ENCODE data around the gene CHDH. TPM values are rescaled to one million over a fixed set of nuclear protein-coding genes. Genes with fewer than 3 reads are reported as not detected.

Gene CHDH
- total RNA-seq, 4 donors from 2014 or later = 36.5 to 114 (median 53.7) TPM

GRCh38 chr3:53812434-53812833 lies 33.8 kb downstream of the CHDH start:
- Histone ChIP-seq H3K27me3 (no peaks in the 10 kb centered on the region), H3K9me3 (no peaks in the 10 kb centered on the region), H3K36me3 (no peaks in the 10 kb centered on the region), H3K4me1 (peaks cover 0 to 2% (median under 1%) of the 10 kb centered on the region in 4 donors), H3K4me3 (no peak overlapping the region), H3K27ac (no peak overlapping the region)
- TF ChIP-seq CTCF (IDR thresholded peaks at IDR 0.05) (no peak), EP300 (IDR thresholded peaks at IDR 0.05; ENCODE audit: low read depth) (no peak), POLR2AphosphoS5 (IDR thresholded peaks at IDR 0.05) (no peak), POLR2A (IDR thresholded peaks at IDR 0.05) (no peak)
- 73 to 80% methylated on average over 2 to 4 of the region's 4 CpGs for WGBS, 2 donors (ENCODE audit: low coverage in 1 of 2)
- intact Hi-C loops (cut with DNase I; ENCODE audit: low total_unique reads) = loop anchor here (5.0 kb wide), 1 partner anchor 1865 kb away; no protein-coding TSS in a partner anchor
- DNase-seq = no peak
- in situ Hi-C loops (cut with MboI; ENCODE audit: low pct_ligation_motif_present in 1 of 4, low pct_unique_long_range_greater_than_20kb in 1 of 4, low sequenced_read_pairs in 3 of 4) = no loop called here

- Histone ChIP-seq H3K4me1 (peaks cover 0 to 12% (median 10%) of the 10 kb centered on the region in 4 donors), H3K4me3 (no peak overlapping the region), H3K36me3 (no peaks in the 10 kb centered on the region), H3K9me3 (no peaks in the 10 kb centered on the region), H3K27ac (no peak overlapping the region), H3K27me3 (no peaks in the 10 kb centered on the region)
- in situ Hi-C loops (cut with MboI; ENCODE audit: low pct_ligation_motif_present in 1 of 4, low pct_unique_long_range_greater_than_20kb in 1 of 4, low sequenced_read_pairs in 3 of 4) (no loop called here), intact Hi-C loops (cut with DNase I; ENCODE audit: low total_unique reads) (loop anchor here (5.0 kb wide), 1 partner anchor 1864 kb away; no protein-coding TSS in a partner anchor)
- no peak for DNase-seq
- TF ChIP-seq POLR2A (IDR thresholded peaks at IDR 0.05) (no peak), POLR2AphosphoS5 (IDR thresholded peaks at IDR 0.05) (no peak), EP300 (IDR thresholded peaks at IDR 0.05; ENCODE audit: low read depth) (no peak), CTCF (IDR thresholded peaks at IDR 0.05) (no peak)
- 88% methylated on average over 24 of the region's 24 CpGs; no CpG with 5 or more reads in 1 of the 2 donors for WGBS, 2 donors (ENCODE audit: low coverage in 1 of 2)
These were observed 34.9 kb downstream of the CHDH start for GRCh38 chr3:53811143-53811927.

DNA sequence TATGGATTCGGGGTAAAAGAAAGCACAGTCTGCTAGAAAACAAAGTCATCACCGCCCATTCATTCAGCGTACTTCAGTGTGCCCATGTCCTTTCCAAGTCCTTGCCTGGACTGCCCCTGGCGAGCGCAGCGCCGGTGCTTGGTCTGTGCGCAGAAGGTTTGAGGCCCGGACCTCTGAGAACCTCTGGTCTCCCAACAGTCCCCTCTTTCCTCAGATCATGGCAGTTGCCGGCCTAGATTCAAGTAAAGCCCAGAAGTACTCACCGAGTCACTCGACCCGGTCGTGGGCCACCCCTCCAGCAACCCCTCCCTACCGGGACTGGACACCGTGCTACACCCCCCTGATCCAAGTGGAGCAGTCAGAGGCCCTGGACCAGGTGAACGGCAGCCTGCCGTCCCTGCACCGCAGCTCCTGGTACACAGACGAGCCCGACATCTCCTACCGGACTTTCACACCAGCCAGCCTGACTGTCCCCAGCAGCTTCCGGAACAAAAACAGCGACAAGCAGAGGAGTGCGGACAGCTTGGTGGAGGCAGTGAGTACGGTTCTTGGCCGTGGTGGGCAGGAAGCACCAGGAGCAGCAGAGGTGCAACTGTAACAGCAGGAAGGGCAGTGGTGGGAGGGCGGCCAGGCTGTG lies 36.3 kb downstream of the CHDH start:
- no peaks in the 10 kb centered on the region for H3K36me3 ChIP-seq
- H3K27ac ChIP-seq = no peak overlapping the region
- H3K4me3 ChIP-seq = no peak overlapping the region
- WGBS, 2 donors (ENCODE audit: low coverage in 1 of 2) = 89 to 92% methylated on average over 7 to 28 of the region's 28 CpGs
- in situ Hi-C loops (cut with MboI; ENCODE audit: low pct_ligation_motif_present in 1 of 4, low pct_unique_long_range_greater_than_20kb in 1 of 4, low sequenced_read_pairs in 3 of 4) (no loop called here), intact Hi-C loops (cut with DNase I; ENCODE audit: low total_unique reads) (loop anchor here (5.0 kb wide), 1 partner anchor 1863 kb away; no protein-coding TSS in a partner anchor)
- H3K27me3 ChIP-seq = no peaks in the 10 kb centered on the region
- H3K4me1 ChIP-seq = peaks cover 0 to 14% (median 12%) of the 10 kb centered on the region in 4 donors
- no peak for DNase-seq
- no peaks in the 10 kb centered on the region for H3K9me3 ChIP-seq
- TF ChIP-seq POLR2A (IDR thresholded peaks at IDR 0.05) = no peak
- TF ChIP-seq EP300 (IDR thresholded peaks at IDR 0.05; ENCODE audit: low read depth) = no peak
- no peak for TF ChIP-seq CTCF (IDR thresholded peaks at IDR 0.05)
- TF ChIP-seq POLR2AphosphoS5 (IDR thresholded peaks at IDR 0.05) = no peak

- H3K27me3 ChIP-seq = no peaks in the 10 kb centered on the region
- intact Hi-C loops (cut with DNase I; ENCODE audit: low total_unique reads) (no loop called here), in situ Hi-C loops (cut with MboI; ENCODE audit: low pct_ligation_motif_present in 1 of 4, low pct_unique_long_range_greater_than_20kb in 1 of 4, low sequenced_read_pairs in 3 of 4) (no loop called here)
- WGBS, 2 donors (ENCODE audit: low coverage in 1 of 2) = 92 to 100% methylated on average over 1 to 12 of the region's 12 CpGs
- DNase-seq = no peak
- peaks cover 0 to 14% (median 12%) of the 10 kb centered on the region in 4 donors for H3K4me1 ChIP-seq
- H3K36me3 ChIP-seq = no peaks in the 10 kb centered on the region
- H3K9me3 ChIP-seq = no peaks in the 10 kb centered on the region
- H3K4me3 ChIP-seq = no peak overlapping the region
- H3K27ac ChIP-seq = no peak overlapping the region
- TF ChIP-seq POLR2A (IDR thresholded peaks at IDR 0.05) (no peak), CTCF (IDR thresholded peaks at IDR 0.05) (no peak)
These were observed 37.0 kb downstream of the CHDH start for GRCh38 chr3:53809267-53809666.
